Ecto neural progenitor cell (in vitro differentiated cells): ENCODE measurements around the gene ZFP36L2.
A peak's percentile ranks its signal among the peaks of the same experiment; 100 is the strongest.

ENCODE experiments used
- DNase-seq: peaks from one replicate; pipeline ENCODE4 v3.0.0-alpha.2; 2018; ENCODE audit warnings: low spot score

The ZFP36L2 gene

GRCh38 chr2:43226558-43226954, at the start of gene ZFP36L2:
Gene ZFP36L2, minus strand, starts transcription at chr2:43226606. Its CDS starts 291 bp downstream, at chr2:43226315.
- peak; percentile 94 for DNase-seq

GRCh38 chr2:43274721-43275120, 48.3 kb upstream of the ZFP36L2 start:
- no peak for DNase-seq

GRCh38 chr2:43274055-43274454, 47.6 kb upstream of the ZFP36L2 start:
- no peak for DNase-seq

- DNase-seq, result no peak
These were observed 47.1 kb upstream of the ZFP36L2 start for GRCh38 chr2:43273529-43273928.

GRCh38 chr2:43270930-43271615, 44.7 kb upstream of the ZFP36L2 start:
- no peak for DNase-seq

- no peak for DNase-seq
These were observed 44.1 kb upstream of the ZFP36L2 start for GRCh38 chr2:43270461-43270860.

- DNase-seq, result no peak
These were observed 43.3 kb upstream of the ZFP36L2 start for GRCh38 chr2:43269706-43270105.

- DNase-seq, result peak; percentile 57
These were observed 42.7 kb upstream of the ZFP36L2 start for GRCh38 chr2:43269074-43269572.

- DNase-seq, result no peak
These were observed 41.9 kb upstream of the ZFP36L2 start for GRCh38 chr2:43268066-43268953.

GRCh38 chr2:43267381-43267780, 41.0 kb upstream of the ZFP36L2 start:
- no peak for DNase-seq

GRCh38 chr2:43266711-43267111, 40.3 kb upstream of the ZFP36L2 start:
- DNase-seq, result no peak

GRCh38 chr2:43265421-43265820, 39.0 kb upstream of the ZFP36L2 start:
- DNase-seq, result no peak

- no peak for DNase-seq
These were observed 38.6 kb upstream of the ZFP36L2 start for GRCh38 chr2:43265001-43265400.

GRCh38 chr2:43262951-43263350, 36.5 kb upstream of the ZFP36L2 start:
- DNase-seq, result no peak

- no peak for DNase-seq
These were observed 35.8 kb upstream of the ZFP36L2 start for GRCh38 chr2:43262239-43262638.

- no peak for DNase-seq
These were observed 33.1 kb upstream of the ZFP36L2 start for GRCh38 chr2:43259512-43259911.

- no peak for DNase-seq
These were observed 32.2 kb upstream of the ZFP36L2 start for GRCh38 chr2:43258547-43259156.

GRCh38 chr2:43255296-43255910, 29.0 kb upstream of the ZFP36L2 start:
- no peak for DNase-seq

- DNase-seq, result no peak
These were observed 27.9 kb upstream of the ZFP36L2 start for GRCh38 chr2:43254331-43254730.

GRCh38 chr2:43251171-43251731, 24.8 kb upstream of the ZFP36L2 start:
- DNase-seq, result no peak

GRCh38 chr2:43250015-43250414, 23.6 kb upstream of the ZFP36L2 start:
- no peak for DNase-seq

GRCh38 chr2:43248621-43249020, 22.2 kb upstream of the ZFP36L2 start:
- no peak for DNase-seq
